HCT116 (cell line): ENCODE results near the gene BATF2. TPM values are rescaled to one million over a fixed set of nuclear protein-coding genes. Genes with fewer than 3 reads are reported as not detected.
"Not testable (repeated sequence)": the region's sequence is repeated elsewhere in the genome, so short reads cannot be mapped to it uniquely, and the experiment has no call there.

ENCODE experiments used
- ATAC-seq: fragments of 200-7000 bp; cut with Tn5 transposase; 2 replicates; pipeline ENCODE4 v1.9.1; 2020; ENCODE audit warnings: mild to moderate bottlenecking, moderate library complexity
- BruUV-seq: library from RNA; stranded (reverse); fragments of 400-500 nt; replicated peaks from 2 replicates; lab custom pipeline; 2021; lab: Mats Ljungman, UMichigan
- CTCF ChIA-PET: fragments of 300-600 bp; sonication (Branson Sonifier 250); formaldehyde crosslinking; loops from one replicate; lab custom pipeline; 2021; ENCODE audit warnings: antibody characterized with exemption; lab: Charles Lee
- POLR2A ChIA-PET: fragments of 300-600, 350-600 bp; sonication (Branson Sonifier 250); formaldehyde crosslinking; loops from one replicate; lab custom pipeline; 2021; ENCODE audit warnings: antibody characterized with exemption; lab: Charles Lee
- RAD21 ChIA-PET, 2 experiments: fragments of 300-600 bp; sonication (Branson Sonifier 250); formaldehyde crosslinking; loops; one replicate each; lab custom pipeline; 2023; ENCODE audit warnings: low total read pairs in 2 of 2; ENCODE audit not compliant: uncharacterized antibody in 2 of 2, unreplicated experiment in 2 of 2, low non-redundant PET in 1 of 2; lab: Charles Lee
- DNase-seq: peaks from one replicate; pipeline ENCODE4 v3.0.0-alpha.2; 2010; ENCODE audit warnings: low read depth, low spot score
- H2AFZ ChIP-seq: fragments of 200-600 bp; shearing (Covaris generic), sonication (generic); 2 replicates; pipeline ENCODE4 v1.6.1; 2017; ENCODE audit warnings: low read depth, mixed run types, mixed read lengths, antibody characterized with exemption, low read length; ENCODE audit not compliant: poor library complexity, severe bottlenecking
- H3K27ac ChIP-seq: 2 replicates; pipeline ENCODE4 v1.5.1; 2012; ENCODE audit warnings: low read depth, low read length
- H3K27me3 ChIP-seq: fragments of 200-600 bp; sonication (generic); 2 replicates; pipeline ENCODE4 v1.6.1; 2016; ENCODE audit warnings: mixed run types, low read length, mixed read lengths; ENCODE audit not compliant: insufficient read depth
- H3K36me3 ChIP-seq, 2 experiments: fragments of 200-500 bp in 1 of 2; fragments of 200-600 bp in 1 of 2; sonication (Bioruptor generic) in 1 of 2; sonication (generic) in 1 of 2; 2 replicates each; pipeline versions ENCODE4 v1.5.1 to v1.6.1; 2014 to 2016; ENCODE audit warnings: low read length in 2 of 2, inconsistent platforms in 1 of 2, mixed read lengths in 1 of 2, mixed run types in 1 of 2; ENCODE audit not compliant: insufficient read depth in 2 of 2, control insufficient read depth in 1 of 2
- H3K4me1 ChIP-seq, 2 experiments: fragments of 200-600 bp in 1 of 2; sonication (generic) in 1 of 2; 2 replicates each; pipeline versions ENCODE4 v1.5.1 to v1.6.1; 2012 to 2017; ENCODE audit warnings: low read length in 2 of 2, inconsistent platforms in 1 of 2, mild to moderate bottlenecking in 1 of 2, mixed read lengths in 1 of 2, mixed run types in 1 of 2, moderate library complexity in 1 of 2; ENCODE audit not compliant: insufficient read depth in 2 of 2, control insufficient read depth in 1 of 2
- H3K4me2 ChIP-seq: fragments of 200-600 bp; sonication (generic); 2 replicates; pipeline ENCODE4 v1.6.1; 2017; ENCODE audit warnings: mixed run types, low read length, mixed read lengths
- H3K4me3 ChIP-seq, 2 experiments: fragments of 200-600 bp in 1 of 2; sonication (generic) in 1 of 2; replicated peaks in 1 of 2; 2 replicates each; pipeline ENCODE4 v1.5.1; 2011 to 2016; ENCODE audit warnings: low read length in 2 of 2, control low read depth in 1 of 2, low read depth in 1 of 2, mild to moderate bottlenecking in 1 of 2, mixed read lengths in 1 of 2, mixed run types in 1 of 2
- H3K79me2 ChIP-seq: fragments of 200-600 bp; sonication (generic); 2 replicates; pipeline ENCODE4 v1.6.1; 2017; ENCODE audit warnings: mild to moderate bottlenecking, mixed run types, low read length, moderate library complexity, mixed read lengths; ENCODE audit not compliant: insufficient read depth
- H3K9ac ChIP-seq: fragments of 200-600 bp; sonication (generic); 2 replicates; pipeline ENCODE4 v1.6.1; 2016; ENCODE audit warnings: low read length, mixed read lengths
- H3K9me2 ChIP-seq: fragments of 200-600 bp; sonication (generic), shearing (Covaris generic); 2 replicates; pipeline ENCODE4 v1.6.1; 2017; ENCODE audit warnings: mixed run types, mild to moderate bottlenecking, moderate library complexity; ENCODE audit not compliant: insufficient read depth
- H3K9me3 ChIP-seq, 2 experiments: fragments of 200-500 bp in 1 of 2; fragments of 200-600 bp in 1 of 2; sonication (Bioruptor generic) in 1 of 2; sonication (generic) in 1 of 2; 2 replicates each; pipeline ENCODE4 v1.6.1; 2014 to 2017; ENCODE audit warnings: low read length in 2 of 2, mixed read lengths in 2 of 2, inconsistent platforms in 1 of 2, low read depth in 1 of 2, mild to moderate bottlenecking in 1 of 2, mixed run types in 1 of 2, moderate library complexity in 1 of 2; ENCODE audit not compliant: control insufficient read depth in 1 of 2, insufficient read depth in 1 of 2
- H4K20me1 ChIP-seq: fragments of 200-600 bp; sonication (generic), shearing (Covaris generic); 2 replicates; pipeline ENCODE4 v1.6.1; 2017; ENCODE audit warnings: mixed run types, mild to moderate bottlenecking, moderate library complexity; ENCODE audit not compliant: insufficient read depth
- CBX3 ChIP-seq: IDR thresholded peaks from 2 replicates; pipeline ENCODE4 v1.6.1; 2012; ENCODE audit warnings: low read depth
- CEBPB ChIP-seq: IDR thresholded peaks from 2 replicates; pipeline ENCODE4 v1.6.1; 2012; ENCODE audit warnings: low read depth
- ELF1 ChIP-seq: IDR thresholded peaks from 2 replicates; pipeline ENCODE4 v1.6.1; 2012; ENCODE audit warnings: low read depth, borderline replicate concordance
- EZH2 ChIP-seq: fragments of 200-600 bp; sonication (generic); IDR thresholded peaks from 2 replicates; pipeline ENCODE4 v1.6.1; 2017; ENCODE audit warnings: antibody characterized with exemption, mixed run types
- EZH2phosphoT487 ChIP-seq: fragments of 200-600 bp; IDR thresholded peaks from 2 replicates; pipeline ENCODE4 v1.6.1; 2018; ENCODE audit warnings: antibody characterized with exemption, borderline replicate concordance
- FOSL1 ChIP-seq: IDR thresholded peaks from 2 replicates; pipeline ENCODE4 v1.6.1; 2012; ENCODE audit warnings: low read depth
- JUND ChIP-seq: IDR thresholded peaks from 2 replicates; pipeline ENCODE4 v1.6.1; 2012
- POLR2AphosphoS5 ChIP-seq: IDR thresholded peaks from 2 replicates; pipeline ENCODE4 v1.6.1; 2011; ENCODE audit warnings: mild to moderate bottlenecking, low read depth, low read length, moderate library complexity
- RAD21 ChIP-seq: IDR thresholded peaks from 2 replicates; pipeline ENCODE4 v1.6.1; 2012; ENCODE audit warnings: low read depth, mild to moderate bottlenecking
- SP1 ChIP-seq: IDR thresholded peaks from 2 replicates; pipeline ENCODE4 v1.6.1; 2012; ENCODE audit warnings: low read depth
- TCF7L2 ChIP-seq: IDR thresholded peaks from 2 replicates; pipeline ENCODE4 v1.7.0; 2011; ENCODE audit warnings: borderline replicate concordance, inconsistent platforms; ENCODE audit not compliant: insufficient read depth, insufficient read length; ENCODE audit errors: extremely low read depth
- YY1 ChIP-seq: IDR thresholded peaks from 2 replicates; pipeline ENCODE4 v1.6.1; 2011; ENCODE audit warnings: low read length, low read depth, moderate library complexity, mild to moderate bottlenecking; ENCODE audit not compliant: insufficient replicate concordance; ENCODE audit errors: extremely low read depth
- ZFX ChIP-seq: fragments of 450-650 bp; IDR thresholded peaks from 2 replicates; pipeline ENCODE4 v1.6.1; 2017
- intact Hi-C: fragments of 100-400 bp; cut with micrococcal nuclease; formaldehyde crosslinking; loops from 2 replicates; pipeline ENCODE4 v1.10.0; 2022
- total RNA-seq: library from RNA; stranded (reverse); gene quantifications from one replicate; pipeline ENCODE4 v1.2.1, GENCODE V29; 2021; ENCODE audit not compliant: unreplicated experiment
- TF ChIP-seq, protein P1 (sequence below): IDR thresholded peaks from 2 replicates; pipeline ENCODE4 v1.6.1; 2012
- TF ChIP-seq, protein P2 (sequence below): IDR thresholded peaks from 2 replicates; pipeline ENCODE4 v1.6.1; 2012; ENCODE audit warnings: low read depth
- TF ChIP-seq, protein P3 (sequence below): IDR thresholded peaks from 2 replicates; pipeline ENCODE4 v1.6.1; 2012

The BATF2 gene
- total RNA-seq, 1 experiment from 2014 or later = 2.1 TPM

DNA sequence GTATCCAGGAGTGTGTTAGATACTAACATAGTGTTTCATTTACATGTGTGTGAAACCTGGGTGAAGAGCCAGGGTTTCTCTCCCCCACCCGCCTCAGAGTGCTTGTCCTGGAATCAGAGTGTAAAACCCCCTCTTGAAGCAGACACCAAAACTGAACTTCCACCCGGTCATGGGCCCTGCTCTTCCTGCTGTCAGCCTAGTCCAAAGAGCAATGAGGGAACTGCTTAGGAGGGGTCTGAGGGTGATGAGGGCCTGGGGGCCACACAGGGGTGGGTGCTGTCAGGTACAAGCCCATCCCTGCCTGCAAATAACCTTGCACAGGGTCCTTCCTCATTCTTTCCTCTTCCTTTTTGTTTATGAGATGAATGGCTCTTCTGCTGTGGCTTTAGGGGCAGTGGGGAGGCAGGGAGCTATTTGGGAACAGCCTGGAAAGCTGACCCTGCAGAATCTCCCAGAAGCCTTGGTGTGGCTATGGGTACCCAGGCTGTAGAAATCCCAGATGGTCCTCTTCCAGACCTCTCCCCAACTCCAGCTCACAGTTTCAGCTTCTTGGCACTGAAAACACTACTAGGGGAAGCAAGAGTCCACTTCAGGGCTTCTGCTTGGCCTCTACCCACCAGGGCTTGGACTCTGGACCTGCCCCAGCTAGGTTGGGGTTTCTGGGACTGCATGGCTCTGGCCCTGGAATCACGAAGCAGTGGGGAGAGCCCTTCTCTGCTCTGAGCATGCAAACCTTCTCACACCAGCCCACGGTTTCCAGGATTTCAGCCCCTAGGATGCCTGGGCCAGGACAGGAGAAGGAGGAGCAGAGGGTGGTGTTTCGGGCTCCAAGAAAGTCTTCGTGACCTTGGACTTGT is 8.5 kb downstream of the BATF2 start:
- ChIA-PET POLR2A (no interaction called here), RAD21 (no interaction called here), CTCF (no interaction called here)
- H3K27me3 ChIP-seq = no peaks in the 10 kb centered on the region
- no peaks in the 10 kb centered on the region for H4K20me1 ChIP-seq
- no TSS peak for BruUV-seq
- H3K27ac ChIP-seq = no peak overlapping the region
- peaks cover 3 to 13% of the 10 kb centered on the region in 2 experiments; a peak in 3 of 4 replicates for H3K4me1 ChIP-seq
- H3K36me3 ChIP-seq = no peaks in the 10 kb centered on the region
- no peak for TF ChIP-seq POLR2AphosphoS5
- no peak for TF ChIP-seq CBX3
- TF ChIP-seq RAD21 = no peak
- TF ChIP-seq, protein P1, sequence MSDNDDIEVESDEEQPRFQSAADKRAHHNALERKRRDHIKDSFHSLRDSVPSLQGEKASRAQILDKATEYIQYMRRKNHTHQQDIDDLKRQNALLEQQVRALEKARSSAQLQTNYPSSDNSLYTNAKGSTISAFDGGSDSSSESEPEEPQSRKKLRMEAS = no peak
- TF ChIP-seq CEBPB = no peak
- no peak for TF ChIP-seq TCF7L2
- no peak for TF ChIP-seq EZH2phosphoT487
- no peak for TF ChIP-seq SP1
- TF ChIP-seq, protein P2, sequence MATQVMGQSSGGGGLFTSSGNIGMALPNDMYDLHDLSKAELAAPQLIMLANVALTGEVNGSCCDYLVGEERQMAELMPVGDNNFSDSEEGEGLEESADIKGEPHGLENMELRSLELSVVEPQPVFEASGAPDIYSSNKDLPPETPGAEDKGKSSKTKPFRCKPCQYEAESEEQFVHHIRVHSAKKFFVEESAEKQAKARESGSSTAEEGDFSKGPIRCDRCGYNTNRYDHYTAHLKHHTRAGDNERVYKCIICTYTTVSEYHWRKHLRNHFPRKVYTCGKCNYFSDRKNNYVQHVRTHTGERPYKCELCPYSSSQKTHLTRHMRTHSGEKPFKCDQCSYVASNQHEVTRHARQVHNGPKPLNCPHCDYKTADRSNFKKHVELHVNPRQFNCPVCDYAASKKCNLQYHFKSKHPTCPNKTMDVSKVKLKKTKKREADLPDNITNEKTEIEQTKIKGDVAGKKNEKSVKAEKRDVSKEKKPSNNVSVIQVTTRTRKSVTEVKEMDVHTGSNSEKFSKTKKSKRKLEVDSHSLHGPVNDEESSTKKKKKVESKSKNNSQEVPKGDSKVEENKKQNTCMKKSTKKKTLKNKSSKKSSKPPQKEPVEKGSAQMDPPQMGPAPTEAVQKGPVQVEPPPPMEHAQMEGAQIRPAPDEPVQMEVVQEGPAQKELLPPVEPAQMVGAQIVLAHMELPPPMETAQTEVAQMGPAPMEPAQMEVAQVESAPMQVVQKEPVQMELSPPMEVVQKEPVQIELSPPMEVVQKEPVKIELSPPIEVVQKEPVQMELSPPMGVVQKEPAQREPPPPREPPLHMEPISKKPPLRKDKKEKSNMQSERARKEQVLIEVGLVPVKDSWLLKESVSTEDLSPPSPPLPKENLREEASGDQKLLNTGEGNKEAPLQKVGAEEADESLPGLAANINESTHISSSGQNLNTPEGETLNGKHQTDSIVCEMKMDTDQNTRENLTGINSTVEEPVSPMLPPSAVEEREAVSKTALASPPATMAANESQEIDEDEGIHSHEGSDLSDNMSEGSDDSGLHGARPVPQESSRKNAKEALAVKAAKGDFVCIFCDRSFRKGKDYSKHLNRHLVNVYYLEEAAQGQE = no peak
- no peak for TF ChIP-seq FOSL1
- TF ChIP-seq JUND = no peak
- TF ChIP-seq, protein P3, sequence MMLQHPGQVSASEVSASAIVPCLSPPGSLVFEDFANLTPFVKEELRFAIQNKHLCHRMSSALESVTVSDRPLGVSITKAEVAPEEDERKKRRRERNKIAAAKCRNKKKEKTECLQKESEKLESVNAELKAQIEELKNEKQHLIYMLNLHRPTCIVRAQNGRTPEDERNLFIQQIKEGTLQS = no peak
- no peak for TF ChIP-seq EZH2
- no peak for TF ChIP-seq ZFX
- TF ChIP-seq ELF1 = no peak
- no peak for TF ChIP-seq YY1
- H3K4me2 ChIP-seq = no peak overlapping the region
- no peaks in the 10 kb centered on the region for H3K9me3 ChIP-seq
- no peaks in the 10 kb centered on the region for H3K79me2 ChIP-seq
- DNase-seq (no peak), ATAC-seq (no peak)
- H3K4me3 ChIP-seq = no peak overlapping the region
- intact Hi-C loops = no loop called here
- H3K9me2 ChIP-seq = no peaks in the 10 kb centered on the region
- no peak overlapping the region for H3K9ac ChIP-seq
- H2AFZ ChIP-seq = no peak overlapping the region

DNA sequence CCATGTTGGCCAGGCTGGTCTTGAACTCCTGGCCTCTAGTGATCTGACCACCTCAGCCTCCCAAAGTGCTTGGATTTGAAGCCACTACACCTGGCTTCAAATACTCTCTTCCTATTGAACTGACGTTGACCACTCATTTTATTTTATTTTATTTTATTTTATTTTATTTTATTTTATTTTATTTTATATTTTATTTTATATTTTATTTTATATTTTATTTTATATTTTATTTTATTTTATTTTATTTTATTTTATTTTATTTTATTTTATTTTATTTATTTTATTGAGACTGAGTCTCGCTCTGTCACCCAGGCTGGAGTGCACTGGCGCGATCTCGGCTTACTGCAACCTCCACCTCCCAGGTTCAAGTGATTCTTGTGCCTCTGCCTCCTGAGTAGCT is 13.4 kb downstream of the BATF2 start:
- RAD21 ChIA-PET, H3K9ac ChIP-seq, H3K4me1 ChIP-seq, intact Hi-C loops, H4K20me1 ChIP-seq, H2AFZ ChIP-seq, H3K4me2 ChIP-seq, H3K36me3 ChIP-seq, DNase-seq, H3K4me3 ChIP-seq, CTCF ChIA-PET, H3K79me2 ChIP-seq, H3K9me2 ChIP-seq, H3K27ac ChIP-seq, BruUV-seq, H3K27me3 ChIP-seq, ATAC-seq, H3K9me3 ChIP-seq, POLR2A ChIA-PET: not testable (repeated sequence)
